ENCODE data around the gene SCAF4. TPM values are rescaled to one million over a fixed set of nuclear protein-coding genes. Genes with fewer than 3 reads are reported as not detected.

SCAF4 gene
- polyA plus RNA-seq, 2 of the 4 experiments (the other 2 are of a cell fraction), result 10.4 to 16.6 TPM

DNA sequence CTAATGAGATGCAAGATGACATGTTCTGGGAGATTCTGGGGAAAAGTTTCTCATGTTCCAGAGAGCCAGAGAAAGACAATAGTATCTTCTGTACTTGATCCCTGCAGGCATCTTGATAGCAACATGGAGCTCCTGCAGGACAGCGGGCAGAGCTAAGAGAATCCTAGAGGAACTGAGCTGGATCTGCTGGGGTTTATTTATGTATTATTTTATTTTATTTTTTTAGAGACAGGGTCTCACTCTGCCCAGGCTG lies 22.7 kb upstream of the SCAF4 start:
- 100% methylated on average over 1 of the region's 1 CpG for WGBS (ENCODE audit: missing lambda C conversion rate)
- no peak for TF ChIP-seq ZSCAN20 (CRISPR knock-in tag; IDR thresholded peaks at IDR 0.05)
- no peak for TF ChIP-seq HOXB5 (CRISPR knock-in tag; IDR thresholded peaks at IDR 0.05)
- TF ChIP-seq, protein P1, sequence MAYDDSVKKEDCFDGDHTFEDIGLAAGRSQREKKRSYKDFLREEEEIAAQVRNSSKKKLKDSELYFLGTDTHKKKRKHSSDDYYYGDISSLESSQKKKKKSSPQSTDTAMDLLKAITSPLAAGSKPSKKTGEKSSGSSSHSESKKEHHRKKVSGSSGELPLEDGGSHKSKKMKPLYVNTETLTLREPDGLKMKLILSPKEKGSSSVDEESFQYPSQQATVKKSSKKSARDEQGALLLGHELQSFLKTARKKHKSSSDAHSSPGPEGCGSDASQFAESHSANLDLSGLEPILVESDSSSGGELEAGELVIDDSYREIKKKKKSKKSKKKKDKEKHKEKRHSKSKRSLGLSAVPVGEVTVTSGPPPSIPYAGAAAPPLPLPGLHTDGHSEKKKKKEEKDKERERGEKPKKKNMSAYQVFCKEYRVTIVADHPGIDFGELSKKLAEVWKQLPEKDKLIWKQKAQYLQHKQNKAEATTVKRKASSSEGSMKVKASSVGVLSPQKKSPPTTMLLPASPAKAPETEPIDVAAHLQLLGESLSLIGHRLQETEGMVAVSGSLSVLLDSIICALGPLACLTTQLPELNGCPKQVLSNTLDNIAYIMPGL (CRISPR knock-in tag; IDR thresholded peaks at IDR 0.05; ENCODE audit: borderline replicate concordance), result no peak
- TF ChIP-seq EHF (CRISPR knock-in tag; IDR thresholded peaks at IDR 0.05), result no peak
- no peak for TF ChIP-seq PHF8 (IDR thresholded peaks at IDR 0.05; ENCODE audit: borderline replicate concordance, low read depth)
- TF ChIP-seq ZC3H11A (IDR thresholded peaks at IDR 0.05), result no peak
- TF ChIP-seq JUN (IDR thresholded peaks at IDR 0.05), result no peak
- TF ChIP-seq, protein P2, sequence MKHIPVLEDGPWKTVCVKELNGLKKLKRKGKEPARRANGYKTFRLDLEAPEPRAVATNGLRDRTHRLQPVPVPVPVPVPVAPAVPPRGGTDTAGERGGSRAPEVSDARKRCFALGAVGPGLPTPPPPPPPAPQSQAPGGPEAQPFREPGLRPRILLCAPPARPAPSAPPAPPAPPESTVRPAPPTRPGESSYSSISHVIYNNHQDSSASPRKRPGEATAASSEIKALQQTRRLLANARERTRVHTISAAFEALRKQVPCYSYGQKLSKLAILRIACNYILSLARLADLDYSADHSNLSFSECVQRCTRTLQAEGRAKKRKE (CRISPR knock-in tag; IDR thresholded peaks at IDR 0.05; ENCODE audit: low read depth), result no peak
- Histone ChIP-seq H3K4me2 (no peak overlapping the region), H3K4me3 (no peak overlapping the region), H3K27ac (no peak overlapping the region), H3K4me1 (no peaks in the 10 kb centered on the region), H3K9me3 (no peaks in the 10 kb centered on the region)
- POLR2A ChIA-PET, result interaction anchor here (0.5 kb wide), 1 partner anchor 603 kb away, joined by 4 read pairs; no protein-coding TSS in a partner anchor
- FAIRE-seq, result no peak
- ATAC-seq, result no peak
- CTCF ChIA-PET, result interaction anchor here (1.0 kb wide), 1 partner anchor 31 kb away, joined by 3 read pairs; no protein-coding TSS in a partner anchor
- DNase-seq (ENCODE audit: low read depth in 1 of 2, low spot score in 1 of 2), result no peak

DNA sequence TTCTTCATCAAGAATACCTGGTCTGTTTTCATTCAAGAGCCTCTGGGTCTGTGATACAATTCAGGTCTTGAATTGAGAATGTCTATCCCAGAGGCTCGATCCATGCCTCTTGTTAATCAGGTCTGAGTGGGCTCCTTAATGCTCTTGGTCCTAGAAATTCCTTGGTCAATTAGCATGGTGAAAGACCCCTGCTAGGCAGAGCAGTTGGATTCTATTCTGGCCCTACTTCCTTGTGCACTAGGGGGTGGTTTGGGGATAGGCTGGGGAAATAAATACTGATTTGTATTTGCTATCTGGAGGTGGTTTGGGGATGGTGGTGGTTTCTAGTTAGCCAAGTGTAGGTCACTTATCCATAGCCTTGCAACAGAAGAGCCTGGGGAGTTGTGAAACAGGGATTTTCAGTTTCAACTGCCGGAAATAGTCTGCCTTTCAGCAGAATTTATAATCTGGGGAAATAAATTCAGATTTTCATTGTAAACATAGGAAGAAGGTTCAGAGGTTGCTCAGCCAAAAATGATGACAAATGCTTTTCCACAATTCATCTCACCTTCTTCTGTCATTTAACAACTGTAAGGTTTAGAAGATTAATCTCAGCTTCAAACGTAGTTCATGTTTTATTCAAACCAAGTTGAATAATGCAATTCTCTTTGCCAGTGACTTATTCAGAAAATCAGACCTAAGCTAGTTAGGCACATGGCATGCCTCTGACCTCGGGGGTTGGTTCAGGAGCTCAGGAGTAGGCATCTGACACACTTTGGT lies 22.2 kb upstream of the SCAF4 start:
- WGBS (ENCODE audit: missing lambda C conversion rate), result 42% methylated on average over 4 of the region's 4 CpGs
- ATAC-seq (no peak), FAIRE-seq (no peak), DNase-seq (ENCODE audit: low read depth in 1 of 2, low spot score in 1 of 2) (no peak)
- Histone ChIP-seq H3K4me1 (no peaks in the 10 kb centered on the region), H3K27ac (no peak overlapping the region), H3K4me2 (no peak overlapping the region), H3K4me3 (no peak overlapping the region), H3K9me3 (no peaks in the 10 kb centered on the region)
- ChIA-PET POLR2A (interaction anchor here (0.5 kb wide), 1 partner anchor 603 kb away, joined by 4 read pairs; no protein-coding TSS in a partner anchor), CTCF (interaction anchor here (1.0 kb wide), 1 partner anchor 32 kb away, joined by 3 read pairs; no protein-coding TSS in a partner anchor)
- TF ChIP-seq SREBF2 (IDR thresholded peaks at IDR 0.05), result no peak
- no peak for TF ChIP-seq RNF2 (IDR thresholded peaks at IDR 0.05; ENCODE audit: borderline replicate concordance, low read depth)
- TF ChIP-seq POLR2A (IDR thresholded peaks at IDR 0.05; ENCODE audit: low read length), result no peak

DNA sequence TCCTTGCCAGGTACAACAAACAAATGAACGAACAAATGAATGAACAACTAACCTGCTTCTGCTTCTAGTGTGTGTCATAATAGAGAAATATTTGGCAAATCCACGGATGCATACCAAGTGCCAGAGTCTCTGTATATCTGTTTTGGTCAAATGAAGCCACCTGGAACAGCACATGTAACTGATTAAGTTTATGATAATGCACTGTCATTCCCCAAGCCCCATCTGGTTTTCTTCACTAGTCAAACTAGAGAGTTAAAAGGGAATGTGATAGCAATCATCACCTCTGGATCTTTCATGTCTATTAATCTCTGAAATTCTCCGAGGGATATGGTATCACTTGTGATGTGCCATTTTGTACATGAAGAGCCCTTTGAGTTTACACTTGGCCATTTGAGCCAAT lies 21.0 kb upstream of the SCAF4 start:
- ATAC-seq (no peak), FAIRE-seq (no peak), DNase-seq (ENCODE audit: low read depth in 1 of 2, low spot score in 1 of 2) (no peak)
- TF ChIP-seq FOSB (CRISPR knock-in tag; IDR thresholded peaks at IDR 0.05), result no peak
- TF ChIP-seq, protein P3, sequence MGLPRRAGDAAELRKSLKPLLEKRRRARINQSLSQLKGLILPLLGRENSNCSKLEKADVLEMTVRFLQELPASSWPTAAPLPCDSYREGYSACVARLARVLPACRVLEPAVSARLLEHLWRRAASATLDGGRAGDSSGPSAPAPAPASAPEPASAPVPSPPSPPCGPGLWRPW (IDR thresholded peaks at IDR 0.05), result no peak
- TF ChIP-seq POLR2A (IDR thresholded peaks at IDR 0.05; ENCODE audit: low read length), result no peak
- TF ChIP-seq HDAC2 (IDR thresholded peaks at IDR 0.05), result no peak
- no peak for TF ChIP-seq RARB (CRISPR knock-in tag; IDR thresholded peaks at IDR 0.05)
- Histone ChIP-seq H3K4me2 (no peak overlapping the region), H3K4me1 (no peaks in the 10 kb centered on the region), H3K27ac (no peak overlapping the region), H3K4me3 (no peak overlapping the region), H3K9me3 (no peaks in the 10 kb centered on the region)
- 57% methylated on average over 3 of the region's 3 CpGs for WGBS (ENCODE audit: missing lambda C conversion rate)
- POLR2A ChIA-PET, result no interaction called here
- CTCF ChIA-PET, result no interaction called here

GRCh38 chr21:31752352-31752751 lies 20.4 kb upstream of the SCAF4 start:
- WGBS (ENCODE audit: missing lambda C conversion rate), result no CpG with 5 or more reads among the region's 4 CpGs
- Histone ChIP-seq H3K4me3 (no peak overlapping the region), H3K9me3 (no peaks in the 10 kb centered on the region), H3K4me2 (no peak overlapping the region), H3K27ac (no peak overlapping the region), H3K4me1 (no peaks in the 10 kb centered on the region)
- FAIRE-seq, result no peak
- peak in 1 of 2 experiments; percentile 50; a peak in 1 of 6 replicates for ATAC-seq
- CTCF ChIA-PET, result no interaction called here
- POLR2A ChIA-PET, result no interaction called here
- peak in 1 of 2 experiments; percentile 4 for DNase-seq (ENCODE audit: low read depth in 1 of 2, low spot score in 1 of 2)
- TF ChIP-seq NPAS2 (CRISPR knock-in tag; IDR thresholded peaks at IDR 0.05; ENCODE audit: borderline replicate concordance) (no peak), KDM1A (IDR thresholded peaks at IDR 0.05; ENCODE audit: low read depth) (no peak), ZFP36 (IDR thresholded peaks at IDR 0.05; ENCODE audit: borderline replicate concordance, partially characterized antibody) (no peak), E2F6 (IDR thresholded peaks at IDR 0.05; ENCODE audit: borderline replicate concordance, low read depth) (no peak), SMC3 (IDR thresholded peaks at IDR 0.05) (no peak), CBX2 (IDR thresholded peaks at IDR 0.05; ENCODE audit: borderline replicate concordance, low read depth) (no peak), FOSL2 (IDR thresholded peaks at IDR 0.05) (no peak), FOSL2 (CRISPR knock-in tag; IDR thresholded peaks at IDR 0.05) (no peak), FOXS1 (CRISPR knock-in tag; IDR thresholded peaks at IDR 0.05) (no peak), POLR2A (IDR thresholded peaks at IDR 0.05; ENCODE audit: low read length) (no peak), HEYL (CRISPR knock-in tag; IDR thresholded peaks at IDR 0.05) (no peak), RARB (CRISPR knock-in tag; IDR thresholded peaks at IDR 0.05) (no peak), BHLHE40 (IDR thresholded peaks at IDR 0.05; ENCODE audit: low read depth, low read length) (no peak), CEBPB (IDR thresholded peaks at IDR 0.05) (no peak)
- TF ChIP-seq, protein P1 (CRISPR knock-in tag; IDR thresholded peaks at IDR 0.05; ENCODE audit: borderline replicate concordance), result no peak

All from A549 (cell line).